Brain microvascular endothelial cell (primary cell): ENCODE measurements around the gene CBLIF.

ENCODE experiments used
- DNase-seq: peaks from one replicate; pipeline ENCODE4 v3.0.0-alpha.2; 2020
- H3K27ac ChIP-seq: fragments of 250-450 bp; sonication (Bioruptor Pico); 2 replicates; pipeline ENCODE4 v1.5.1; 2020; ENCODE audit warnings: mild to moderate bottlenecking, moderate library complexity
- H3K27me3 ChIP-seq: fragments of 250-450 bp; sonication (Bioruptor Pico); replicated peaks from 2 replicates; pipeline ENCODE4 v1.5.1; 2020; ENCODE audit warnings: mild to moderate bottlenecking
- H3K36me3 ChIP-seq: fragments of 250-450 bp; sonication (Bioruptor Pico); replicated peaks from 2 replicates; pipeline ENCODE4 v1.5.1; 2020; ENCODE audit warnings: mild to moderate bottlenecking
- H3K4me3 ChIP-seq: 2 replicates; pipeline ENCODE4 v1.5.1; 2011; ENCODE audit warnings: low read depth, mild to moderate bottlenecking, control low read depth, low read length, moderate library complexity
- CTCF ChIP-seq: IDR thresholded peaks from 2 replicates; pipeline ENCODE4 v1.5.1; 2011; ENCODE audit warnings: low read depth, mild to moderate bottlenecking, moderate library complexity, low read length, control low read depth, inconsistent platforms; ENCODE audit errors: missing control alignments
- in situ Hi-C: cut with HindIII; loops from 2 replicates; pipeline ENCODE4 v1.10.0; 2017; ENCODE audit warnings: low sequenced_read_pairs, low pct_ligation_motif_present

Gene CBLIF

GRCh38 chr11:59877784-59878183, 32.5 kb upstream of the CBLIF start:
- Histone ChIP-seq H3K27me3 (no peaks in the 10 kb centered on the region), H3K36me3 (no peaks in the 10 kb centered on the region), H3K4me3 (no peak overlapping the region), H3K27ac (no peak overlapping the region)
- in situ Hi-C loops = no loop called here
- no peak for TF ChIP-seq CTCF
- no peak for DNase-seq

GRCh38 chr11:59877325-59877724, 32.0 kb upstream of the CBLIF start:
- in situ Hi-C loops = no loop called here
- TF ChIP-seq CTCF = no peak
- Histone ChIP-seq H3K36me3 (no peaks in the 10 kb centered on the region), H3K27me3 (no peaks in the 10 kb centered on the region), H3K4me3 (no peak overlapping the region), H3K27ac (no peak overlapping the region)
- DNase-seq = no peak

GRCh38 chr11:59875856-59876519, 30.7 kb upstream of the CBLIF start:
- Histone ChIP-seq H3K4me3 (no peak overlapping the region), H3K27ac (no peak overlapping the region), H3K36me3 (no peaks in the 10 kb centered on the region), H3K27me3 (no peaks in the 10 kb centered on the region)
- in situ Hi-C loops = no loop called here
- DNase-seq = no peak
- no peak for TF ChIP-seq CTCF

GRCh38 chr11:59872076-59872475, 26.8 kb upstream of the CBLIF start:
- in situ Hi-C loops = no loop called here
- Histone ChIP-seq H3K27me3 (no peaks in the 10 kb centered on the region), H3K36me3 (no peaks in the 10 kb centered on the region), H3K4me3 (no peak overlapping the region), H3K27ac (no peak overlapping the region)
- no peak for DNase-seq
- TF ChIP-seq CTCF = no peak

GRCh38 chr11:59867946-59868345, 22.6 kb upstream of the CBLIF start:
- DNase-seq = no peak
- Histone ChIP-seq H3K27me3 (no peaks in the 10 kb centered on the region), H3K27ac (no peak overlapping the region), H3K4me3 (no peak overlapping the region), H3K36me3 (no peaks in the 10 kb centered on the region)
- in situ Hi-C loops = no loop called here
- TF ChIP-seq CTCF = no peak

GRCh38 chr11:59866836-59867235, 21.5 kb upstream of the CBLIF start:
- no peak overlapping the region for H3K27ac ChIP-seq
- no peaks in the 10 kb centered on the region for H3K36me3 ChIP-seq
- TF ChIP-seq CTCF = no peak
- no peak for DNase-seq
- in situ Hi-C loops = no loop called here
- no peaks in the 10 kb centered on the region for H3K27me3 ChIP-seq
- no peak overlapping the region for H3K4me3 ChIP-seq
